Esophagus squamous epithelium (tissue), 5 donors: ENCODE measurements around the gene KLF16. TPM values are rescaled to one million over a fixed set of nuclear protein-coding genes. Genes with fewer than 3 reads are reported as not detected.

Source experiments
- DNase-seq: peaks from one replicate; lab custom pipeline; 2025; lab: John Stamatoyannopoulos, UW
- H3K27ac ChIP-seq, 4 donors: fragments of 200-600 bp; sonication (generic); one replicate each; pipeline ENCODE4 v1.5.1; 2016 to 2019; ENCODE audit warnings: mild to moderate bottlenecking in 1 of 4
- H3K27me3 ChIP-seq, 4 donors: fragments of 200-600 bp; sonication (generic); 1 replicate in 3 of 4; 2 replicates in 1 of 4; pipeline versions ENCODE4 v1.5.1 to v1.6.0; 2017 to 2021; ENCODE audit warnings: antibody characterized with exemption in 1 of 4
- H3K36me3 ChIP-seq, 3 donors: fragments of 200-600 bp; sonication (generic); one replicate each; pipeline ENCODE4 v1.5.1; 2016 to 2019
- H3K4me1 ChIP-seq, 3 donors: fragments of 200-600 bp; sonication (generic); one replicate each; pipeline ENCODE4 v1.5.1; 2017 to 2019
- H3K4me3 ChIP-seq, 4 donors: fragments of 200-600 bp; sonication (generic); 1 replicate in 3 of 4; 2 replicates in 1 of 4; pipeline ENCODE4 v1.5.1; 2016 to 2019; ENCODE audit warnings: mild to moderate bottlenecking in 2 of 4, moderate library complexity in 1 of 4
- H3K9me3 ChIP-seq, 3 donors: fragments of 200-600 bp; sonication (generic); one replicate each; pipeline ENCODE4 v1.5.1; 2016 to 2019
- POLR2A ChIP-seq, 4 donors: fragments of 450-650 bp; IDR thresholded peaks; one replicate each; pipeline ENCODE4 v1.6.1; 2017; ENCODE audit warnings: antibody characterized with exemption in 4 of 4, mild to moderate bottlenecking in 4 of 4, moderate library complexity in 3 of 4
- WGBS, 2 donors: methylation state at CpG; one replicate each; pipeline ENCODE4 v1.1.5; 2018; 5-methylcytosine and 5-hydroxymethylcytosine counted together
- intact Hi-C: fragments of 100-400 bp; cut with DNase I; formaldehyde crosslinking; loops from one replicate; pipeline ENCODE4 v1.15.0; 2022
- total RNA-seq, 4 donors: library from RNA; depleted of rRNA; stranded (reverse); fragments of >200 nt; gene quantifications; one replicate each; pipeline ENCODE4 v1.1.0, GENCODE V29; 2016
- TF ChIP-seq, protein P1 (sequence below), 6 experiments: fragments of 450-650 bp in 4 of 6; fragments of 200-600 bp in 2 of 6; sonication (generic) in 2 of 6; IDR thresholded peaks; one replicate each; pipeline ENCODE4 v1.5.1; 2016 to 2019; ENCODE audit warnings: antibody characterized with exemption in 6 of 6, mild to moderate bottlenecking in 4 of 6, moderate library complexity in 4 of 6
- donor health status: DM: yes; HTN: yes; CAD: no.

The KLF16 gene
- total RNA-seq, 4 donors from 2014 or later: 8.3 to 13.5 (median 9.1) TPM

DNA sequence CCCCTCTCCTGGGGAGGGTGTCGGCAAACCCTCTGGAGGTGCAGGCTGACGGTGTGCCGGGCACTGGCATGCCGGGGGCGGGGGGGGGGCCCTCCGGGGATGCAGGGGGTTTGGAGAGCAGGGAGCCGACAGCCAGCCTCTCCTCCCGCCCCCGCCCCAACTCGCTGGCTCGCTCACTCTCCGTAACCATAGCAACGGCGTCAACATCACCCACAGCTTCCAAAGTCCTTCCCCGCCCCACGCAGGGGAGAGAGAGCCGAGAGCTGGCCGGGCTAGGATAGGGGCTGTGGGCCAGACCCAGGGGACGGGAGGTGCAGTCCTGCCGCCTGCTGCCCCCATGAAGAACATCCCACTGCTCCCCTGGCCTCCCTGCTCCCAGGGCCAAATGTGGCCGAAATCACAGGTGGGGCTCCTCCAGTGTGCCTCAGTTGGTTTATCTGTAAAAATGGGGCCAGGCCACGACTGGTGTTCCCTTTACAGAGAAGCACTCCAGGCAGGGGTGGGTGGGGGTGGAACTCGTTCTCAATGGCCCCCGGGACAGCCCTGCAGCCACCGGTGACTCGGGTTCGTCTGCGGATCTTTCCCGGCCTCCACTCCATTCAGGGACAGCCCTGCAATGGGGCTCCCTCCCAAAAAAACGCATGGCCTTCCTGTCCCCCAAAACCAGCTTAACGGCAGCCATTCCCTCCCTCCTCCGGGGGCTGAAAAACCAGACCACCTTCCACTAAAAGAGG, 3.2 kb downstream of the KLF16 start:
- WGBS, 2 donors: 0 to 14% methylated on average over 1 to 9 of the region's 32 CpGs
- Histone ChIP-seq H3K4me3 (peak overlapping the region in 2 of 4 donors; percentile 77 to 87), H3K36me3 (no peaks in the 10 kb centered on the region), H3K9me3 (no peaks in the 10 kb centered on the region), H3K4me1 (peaks cover 66 to 84% (median 71%) of the 10 kb centered on the region in 3 donors), H3K27me3 (no peaks in the 10 kb centered on the region), H3K27ac (peak overlapping the region; percentile 67 to 97 (median 96))
- TF ChIP-seq POLR2A (IDR thresholded peaks at IDR 0.05): no peak
- TF ChIP-seq, protein P1, sequence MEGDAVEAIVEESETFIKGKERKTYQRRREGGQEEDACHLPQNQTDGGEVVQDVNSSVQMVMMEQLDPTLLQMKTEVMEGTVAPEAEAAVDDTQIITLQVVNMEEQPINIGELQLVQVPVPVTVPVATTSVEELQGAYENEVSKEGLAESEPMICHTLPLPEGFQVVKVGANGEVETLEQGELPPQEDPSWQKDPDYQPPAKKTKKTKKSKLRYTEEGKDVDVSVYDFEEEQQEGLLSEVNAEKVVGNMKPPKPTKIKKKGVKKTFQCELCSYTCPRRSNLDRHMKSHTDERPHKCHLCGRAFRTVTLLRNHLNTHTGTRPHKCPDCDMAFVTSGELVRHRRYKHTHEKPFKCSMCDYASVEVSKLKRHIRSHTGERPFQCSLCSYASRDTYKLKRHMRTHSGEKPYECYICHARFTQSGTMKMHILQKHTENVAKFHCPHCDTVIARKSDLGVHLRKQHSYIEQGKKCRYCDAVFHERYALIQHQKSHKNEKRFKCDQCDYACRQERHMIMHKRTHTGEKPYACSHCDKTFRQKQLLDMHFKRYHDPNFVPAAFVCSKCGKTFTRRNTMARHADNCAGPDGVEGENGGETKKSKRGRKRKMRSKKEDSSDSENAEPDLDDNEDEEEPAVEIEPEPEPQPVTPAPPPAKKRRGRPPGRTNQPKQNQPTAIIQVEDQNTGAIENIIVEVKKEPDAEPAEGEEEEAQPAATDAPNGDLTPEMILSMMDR (IDR thresholded peaks at IDR 0.05): no peak
- no peak for DNase-seq
- intact Hi-C loops: no loop called here

DNA sequence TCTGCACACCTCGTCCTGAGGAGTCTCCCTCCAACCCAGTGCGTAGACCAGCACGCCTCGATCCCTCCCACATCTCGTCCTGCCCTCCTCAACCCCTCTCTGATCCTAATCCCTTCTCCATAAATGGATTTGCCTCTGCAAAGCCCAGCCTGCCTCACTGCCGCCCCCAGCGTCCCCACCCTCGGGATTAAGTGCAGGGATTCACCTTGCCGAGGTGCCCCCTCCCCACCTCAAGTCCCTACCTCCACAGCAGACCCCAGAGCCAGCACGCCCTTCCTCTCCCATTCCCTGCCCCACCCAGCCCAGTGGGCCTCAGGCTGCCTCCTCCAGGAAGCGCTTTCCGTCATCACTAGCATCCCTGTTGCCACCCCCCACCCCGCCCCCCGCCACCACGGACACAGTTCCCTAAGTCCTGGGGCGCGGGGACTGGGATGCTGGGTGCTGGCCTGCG, 4.0 kb downstream of the KLF16 start:
- 25 to 26% methylated on average over 9 to 10 of the region's 18 CpGs for WGBS, 2 donors
- no peak for DNase-seq
- intact Hi-C loops: no loop called here
- Histone ChIP-seq H3K4me3 (peak overlapping the region in 1 of 4 donors; percentile 77), H3K4me1 (peaks cover 70 to 84% (median 79%) of the 10 kb centered on the region in 3 donors), H3K36me3 (peaks cover 0 to 1% (median 0%) of the 10 kb centered on the region in 3 donors), H3K27ac (peak overlapping the region in 3 of 4 donors; percentile 67 to 97 (median 96)), H3K9me3 (no peaks in the 10 kb centered on the region), H3K27me3 (no peaks in the 10 kb centered on the region)
- TF ChIP-seq POLR2A (IDR thresholded peaks at IDR 0.05): peak in 1 of 4 donors; percentile 6
- TF ChIP-seq, protein P1 (IDR thresholded peaks at IDR 0.05): no peak

DNA sequence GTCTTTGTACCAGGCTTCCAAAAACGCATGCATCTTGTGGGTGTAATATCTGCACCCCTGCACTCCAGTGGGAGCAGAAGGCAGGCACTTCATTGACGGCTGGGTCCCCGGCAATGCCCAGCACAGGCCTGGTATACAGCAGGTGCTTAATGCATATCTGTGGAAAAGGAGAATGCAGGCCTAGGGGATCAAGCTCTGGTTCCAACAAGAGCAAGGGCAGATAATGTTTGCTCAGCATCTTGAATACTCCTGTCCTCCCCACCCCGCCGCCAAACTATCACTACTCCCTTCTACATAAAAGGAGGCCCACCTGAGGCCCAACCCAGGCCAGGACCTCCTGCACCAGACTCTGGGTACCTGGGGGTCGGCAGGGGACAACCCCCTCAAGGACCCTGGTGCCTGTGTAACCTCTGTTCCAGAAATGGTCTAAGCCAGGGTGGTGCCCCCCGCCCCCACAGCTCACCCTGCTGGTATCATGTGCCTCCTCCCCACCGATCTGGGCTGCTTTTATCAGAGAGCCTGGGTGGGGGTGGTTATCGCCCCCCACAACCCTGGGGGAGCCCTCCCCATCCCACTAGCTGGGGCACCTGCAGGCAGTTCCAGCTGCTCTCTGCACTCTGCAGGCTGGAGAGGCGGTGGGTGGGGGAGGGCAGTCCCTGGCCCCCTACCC, 4.8 kb downstream of the KLF16 start:
- H3K27ac ChIP-seq: peak overlapping the region; percentile 92 to 97 (median 96)
- WGBS, 2 donors: 50% methylated on average over 1 of the region's 10 CpGs; no CpG with 5 or more reads in 1 of the 2 donors
- no peaks in the 10 kb centered on the region for H3K9me3 ChIP-seq
- DNase-seq: no peak
- no peak for TF ChIP-seq POLR2A (IDR thresholded peaks at IDR 0.05)
- TF ChIP-seq, protein P1 (IDR thresholded peaks at IDR 0.05): no peak
- H3K27me3 ChIP-seq: no peaks in the 10 kb centered on the region
- intact Hi-C loops: no loop called here
- H3K4me3 ChIP-seq: no peak overlapping the region
- peaks cover 0 to 7% (median 0%) of the 10 kb centered on the region in 3 donors for H3K36me3 ChIP-seq
- H3K4me1 ChIP-seq: peaks cover 78 to 90% (median 87%) of the 10 kb centered on the region in 3 donors

DNA sequence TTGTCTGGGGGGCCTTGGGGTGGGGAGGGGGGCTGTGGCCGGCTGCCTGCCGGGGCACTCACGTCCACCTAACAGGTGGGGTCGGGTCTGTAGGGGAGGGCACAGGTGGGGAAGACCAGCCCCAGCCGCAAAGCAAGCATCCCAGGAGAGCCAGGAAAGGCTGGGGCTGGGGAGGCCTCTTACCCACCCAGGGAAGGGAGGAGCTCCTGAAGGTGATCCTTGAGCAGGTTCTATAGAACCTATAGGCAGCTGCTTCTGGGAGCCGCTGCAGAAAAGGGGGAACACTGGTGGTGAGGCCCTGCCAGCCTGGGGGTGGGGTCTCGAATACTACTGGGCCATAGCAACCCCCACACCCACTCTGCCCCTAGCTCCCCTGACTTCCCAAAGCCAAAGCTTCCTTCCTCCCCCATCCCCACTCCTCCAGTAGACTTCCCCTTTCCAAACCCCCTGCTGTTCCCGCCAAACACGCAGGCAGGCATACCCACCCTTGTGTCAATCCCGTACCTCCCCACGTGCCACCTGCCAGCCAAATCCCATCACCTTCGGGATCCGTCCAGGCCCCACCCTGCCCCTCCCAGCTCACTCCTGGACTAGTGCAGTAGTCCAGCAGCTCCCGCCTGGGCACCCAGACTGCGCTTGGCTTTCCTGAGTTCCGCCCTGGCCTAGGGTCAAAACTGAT, 5.6 kb downstream of the KLF16 start:
- H3K4me1 ChIP-seq: peaks cover 86 to 98% (median 95%) of the 10 kb centered on the region in 3 donors
- peak overlapping the region; percentile 92 to 97 (median 96) for H3K27ac ChIP-seq
- peak overlapping the region in 3 of 4 donors; percentile 51 to 78 (median 55) for H3K4me3 ChIP-seq
- DNase-seq: no peak
- WGBS, 2 donors: 22 to 32% methylated on average over 6 to 10 of the region's 16 CpGs
- no peaks in the 10 kb centered on the region for H3K9me3 ChIP-seq
- no peaks in the 10 kb centered on the region for H3K27me3 ChIP-seq
- intact Hi-C loops: no loop called here
- H3K36me3 ChIP-seq: peaks cover 0 to 7% (median 0%) of the 10 kb centered on the region in 3 donors
- TF ChIP-seq, protein P1 (IDR thresholded peaks at IDR 0.05): no peak
- TF ChIP-seq POLR2A (IDR thresholded peaks at IDR 0.05): no peak
